Neuron (in vitro differentiated cells): ENCODE measurements around the gene LMNTD1.

Experiments used
- H2AFZ ChIP-seq: one replicate; pipeline ENCODE4 v1.6.1; 2013; ENCODE audit warnings: low read depth, mild to moderate bottlenecking, inconsistent platforms, low read length, moderate library complexity
- H3K27me3 ChIP-seq: one replicate; pipeline ENCODE4 v1.6.1; 2013; ENCODE audit warnings: low read length; ENCODE audit not compliant: insufficient read depth
- H3K36me3 ChIP-seq: one replicate; pipeline ENCODE4 v1.6.1; 2013; ENCODE audit warnings: low read length; ENCODE audit not compliant: insufficient read depth
- H3K4me1 ChIP-seq: one replicate; pipeline ENCODE4 v1.6.1; 2013; ENCODE audit warnings: low read length; ENCODE audit not compliant: insufficient read depth
- H3K4me3 ChIP-seq: 2 replicates; pipeline ENCODE4 v1.5.1; 2013; ENCODE audit warnings: mild to moderate bottlenecking, low read length, moderate library complexity
- H3K9me3 ChIP-seq: one replicate; pipeline ENCODE4 v1.6.1; 2013; ENCODE audit warnings: low read length

Gene LMNTD1

GRCh38 chr12:25459541-25459951 is 93.5 kb downstream of the LMNTD1 start:
- no peaks in the 10 kb centered on the region for H3K27me3 ChIP-seq
- no peak overlapping the region for H2AFZ ChIP-seq
- H3K4me3 ChIP-seq: no peak overlapping the region
- no peaks in the 10 kb centered on the region for H3K4me1 ChIP-seq
- no peaks in the 10 kb centered on the region for H3K36me3 ChIP-seq
- no peaks in the 10 kb centered on the region for H3K9me3 ChIP-seq

- no peaks in the 10 kb centered on the region for H3K27me3 ChIP-seq
- no peaks in the 10 kb centered on the region for H3K36me3 ChIP-seq
- no peak overlapping the region for H2AFZ ChIP-seq
- no peaks in the 10 kb centered on the region for H3K4me1 ChIP-seq
- no peak overlapping the region for H3K4me3 ChIP-seq
- H3K9me3 ChIP-seq: no peaks in the 10 kb centered on the region
Observed at GRCh38 chr12:25458047-25458552, 95.0 kb downstream of the LMNTD1 start.

DNA sequence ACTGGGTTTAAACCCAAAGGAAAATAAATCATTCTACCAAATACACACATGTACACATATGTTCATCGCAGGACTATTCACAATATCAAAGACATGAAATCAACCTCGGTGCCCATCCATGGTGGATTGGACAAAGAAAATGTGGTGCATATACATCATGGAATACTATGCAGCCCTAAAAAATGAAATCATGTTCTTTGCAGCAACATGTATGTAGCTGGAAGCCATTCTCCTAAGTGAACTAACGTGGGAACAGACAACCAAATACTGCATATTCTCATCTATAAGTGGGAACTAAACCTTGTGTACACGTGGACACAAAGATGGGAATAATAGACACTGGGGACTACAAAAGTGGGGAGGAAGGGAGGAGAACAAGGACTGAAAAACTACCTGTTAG is 96.6 kb downstream of the LMNTD1 start:
- Histone ChIP-seq H2AFZ (no peak overlapping the region), H3K4me1 (no peaks in the 10 kb centered on the region), H3K4me3 (no peak overlapping the region), H3K27me3 (no peaks in the 10 kb centered on the region), H3K9me3 (no peaks in the 10 kb centered on the region), H3K36me3 (no peaks in the 10 kb centered on the region)

DNA sequence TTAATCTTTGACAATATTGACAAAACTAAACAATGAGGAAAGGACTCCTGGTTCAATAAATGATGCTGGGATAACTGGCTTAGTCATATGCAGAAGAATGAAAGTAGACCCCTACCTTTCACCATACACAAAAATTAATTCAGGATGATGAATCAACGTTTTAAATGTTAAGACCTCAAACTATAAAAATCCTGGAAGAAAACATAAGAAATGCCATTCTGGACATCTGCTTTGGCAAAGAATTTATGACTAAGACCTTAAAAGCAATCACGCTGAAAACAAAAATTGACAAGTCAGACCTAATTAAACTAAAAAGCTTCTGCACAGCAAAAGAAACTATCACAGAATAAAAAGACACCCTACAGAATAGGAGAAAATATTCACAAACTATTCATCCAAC is 97.4 kb downstream of the LMNTD1 start:
- Histone ChIP-seq H3K36me3 (no peaks in the 10 kb centered on the region), H3K4me3 (no peak overlapping the region), H3K27me3 (no peaks in the 10 kb centered on the region), H2AFZ (no peak overlapping the region), H3K9me3 (no peaks in the 10 kb centered on the region), H3K4me1 (no peaks in the 10 kb centered on the region)

DNA sequence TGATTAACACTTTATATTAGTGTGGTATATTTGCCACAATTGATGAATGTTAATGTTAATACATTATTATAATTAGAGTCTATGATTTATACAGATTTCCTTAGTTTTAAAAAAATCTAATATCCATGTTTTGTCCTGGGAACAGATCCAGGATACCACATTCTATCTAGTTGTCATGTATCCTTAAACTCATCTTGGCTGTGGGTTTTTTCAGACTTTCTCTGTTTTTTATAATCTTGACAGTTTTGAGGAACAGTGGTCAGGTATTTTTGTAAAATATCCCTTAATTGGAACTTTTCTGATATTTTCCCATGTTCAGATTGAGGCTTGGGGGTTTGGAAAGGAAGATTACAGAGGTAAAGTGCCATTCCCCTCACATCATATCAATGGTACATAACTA is 104.1 kb downstream of the LMNTD1 start:
- Histone ChIP-seq H3K4me1 (no peaks in the 10 kb centered on the region), H3K27me3 (no peaks in the 10 kb centered on the region), H3K36me3 (no peaks in the 10 kb centered on the region), H3K4me3 (no peak overlapping the region), H3K9me3 (no peaks in the 10 kb centered on the region), H2AFZ (no peak overlapping the region)

GRCh38 chr12:25447046-25447445 is 106.0 kb downstream of the LMNTD1 start:
- H2AFZ ChIP-seq: no peak overlapping the region
- no peaks in the 10 kb centered on the region for H3K9me3 ChIP-seq
- H3K4me3 ChIP-seq: no peak overlapping the region
- no peaks in the 10 kb centered on the region for H3K4me1 ChIP-seq
- H3K36me3 ChIP-seq: no peaks in the 10 kb centered on the region
- H3K27me3 ChIP-seq: no peaks in the 10 kb centered on the region

GRCh38 chr12:25438638-25439037 is 114.4 kb downstream of the LMNTD1 start:
- no peak overlapping the region for H3K4me3 ChIP-seq
- no peaks in the 10 kb centered on the region for H3K4me1 ChIP-seq
- H3K27me3 ChIP-seq: no peaks in the 10 kb centered on the region
- no peaks in the 10 kb centered on the region for H3K36me3 ChIP-seq
- H2AFZ ChIP-seq: no peak overlapping the region
- no peaks in the 10 kb centered on the region for H3K9me3 ChIP-seq

- no peaks in the 10 kb centered on the region for H3K27me3 ChIP-seq
- no peaks in the 10 kb centered on the region for H3K36me3 ChIP-seq
- no peaks in the 10 kb centered on the region for H3K4me1 ChIP-seq
- H2AFZ ChIP-seq: no peak overlapping the region
- no peaks in the 10 kb centered on the region for H3K9me3 ChIP-seq
- H3K4me3 ChIP-seq: no peak overlapping the region
Observed at GRCh38 chr12:25436206-25437030, 116.7 kb downstream of the LMNTD1 start.

DNA sequence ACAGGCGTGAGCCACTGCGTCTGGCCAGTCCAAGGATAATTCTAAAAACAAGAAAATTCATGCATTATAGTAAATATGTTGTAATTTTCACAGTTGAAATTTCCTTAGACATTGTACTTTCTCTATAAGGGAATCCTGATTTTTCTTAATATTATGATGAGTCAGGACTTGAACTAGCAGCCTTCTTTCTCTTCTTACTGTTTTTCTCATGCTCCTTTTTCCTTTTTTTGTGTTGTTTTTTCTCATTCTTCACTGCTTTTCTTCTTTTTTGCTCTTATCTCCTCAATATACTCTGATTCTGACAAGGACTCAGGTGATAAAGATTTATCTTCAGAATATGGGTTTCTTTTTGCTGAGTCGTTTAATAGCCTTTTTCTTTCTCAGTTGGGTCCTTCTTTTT is 117.7 kb downstream of the LMNTD1 start:
- no peaks in the 10 kb centered on the region for H3K27me3 ChIP-seq
- H2AFZ ChIP-seq: no peak overlapping the region
- no peak overlapping the region for H3K4me3 ChIP-seq
- H3K9me3 ChIP-seq: no peaks in the 10 kb centered on the region
- H3K4me1 ChIP-seq: no peaks in the 10 kb centered on the region
- H3K36me3 ChIP-seq: no peaks in the 10 kb centered on the region

DNA sequence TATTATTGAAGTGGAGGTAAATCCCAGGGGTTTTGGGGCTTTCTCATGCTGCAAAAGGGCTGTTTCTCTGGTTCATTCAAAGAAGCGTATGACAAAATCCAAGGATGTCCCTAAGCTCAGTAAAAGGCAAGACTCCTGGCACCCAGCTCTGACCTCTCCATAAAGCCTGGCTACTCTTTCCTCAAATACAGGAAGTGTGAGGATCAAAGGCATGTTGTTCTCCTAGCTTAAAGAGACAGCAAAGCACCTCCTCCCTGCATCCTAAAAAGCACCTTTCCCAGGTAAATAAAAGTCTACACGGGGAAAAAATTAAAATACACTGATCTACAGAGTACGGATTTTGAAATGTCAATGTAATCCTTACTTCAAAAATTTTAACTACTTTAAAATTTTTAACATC is 118.6 kb downstream of the LMNTD1 start:
- Histone ChIP-seq H3K4me3 (no peak overlapping the region), H3K27me3 (no peaks in the 10 kb centered on the region), H3K36me3 (no peaks in the 10 kb centered on the region), H2AFZ (no peak overlapping the region), H3K4me1 (no peaks in the 10 kb centered on the region), H3K9me3 (no peaks in the 10 kb centered on the region)

DNA sequence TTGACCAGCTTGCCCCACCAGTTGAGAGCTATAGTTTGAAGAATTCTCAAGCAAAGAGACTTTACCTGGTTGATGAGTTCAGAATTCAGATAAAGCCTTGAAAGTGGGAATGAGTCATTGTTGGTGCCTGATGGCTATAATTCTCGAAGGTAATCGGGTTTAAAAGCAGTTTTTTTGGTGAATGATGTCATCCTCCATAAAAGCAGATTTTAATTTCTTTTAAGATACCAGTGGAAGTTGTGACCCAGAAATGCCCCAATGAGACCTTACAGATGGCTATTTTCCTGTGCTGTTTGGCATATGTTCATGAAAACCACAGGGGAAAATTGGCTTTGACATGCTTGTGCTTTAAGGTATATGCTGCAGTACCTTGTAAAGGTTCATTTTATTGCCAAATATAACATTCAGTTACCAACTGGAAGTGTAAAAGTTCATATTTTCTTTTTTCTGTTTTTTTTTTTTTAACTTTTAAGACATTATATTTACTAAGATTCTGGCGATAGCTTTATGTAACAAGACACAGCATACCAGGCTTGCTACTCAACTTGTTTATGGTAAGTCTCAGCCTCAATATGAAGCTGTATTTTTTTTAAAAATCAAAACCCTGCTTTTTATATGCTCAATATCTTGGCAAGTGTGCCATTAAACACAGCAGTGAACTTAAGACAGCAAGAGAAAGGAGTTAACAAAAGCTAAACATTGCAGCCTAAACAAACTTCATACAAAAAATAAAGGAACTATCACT is 119.3 kb downstream of the LMNTD1 start:
- Histone ChIP-seq H2AFZ (no peak overlapping the region), H3K4me1 (no peaks in the 10 kb centered on the region), H3K36me3 (no peaks in the 10 kb centered on the region), H3K27me3 (no peaks in the 10 kb centered on the region), H3K4me3 (no peak overlapping the region), H3K9me3 (no peaks in the 10 kb centered on the region)

DNA sequence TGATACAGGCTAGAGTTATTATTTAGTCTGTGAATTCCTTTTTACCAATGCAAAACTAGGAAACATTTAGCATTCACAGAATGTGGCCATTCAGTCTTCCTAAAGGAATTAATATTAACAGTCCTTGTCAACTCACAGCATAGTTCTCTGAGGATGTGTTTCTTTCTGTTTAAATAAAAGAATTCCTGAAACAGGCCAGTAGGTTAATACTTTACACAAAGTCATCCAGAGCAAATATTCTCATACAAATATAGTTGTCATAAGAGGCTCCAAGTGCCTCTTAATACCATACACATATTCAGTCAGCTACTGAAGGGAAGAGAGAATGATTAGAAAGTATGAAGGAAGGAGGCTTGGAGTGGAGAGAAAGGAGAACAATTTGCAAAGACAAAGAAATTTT is 120.1 kb downstream of the LMNTD1 start:
- Histone ChIP-seq H3K36me3 (no peaks in the 10 kb centered on the region), H3K9me3 (no peaks in the 10 kb centered on the region), H3K4me3 (no peak overlapping the region), H2AFZ (no peak overlapping the region), H3K4me1 (no peaks in the 10 kb centered on the region), H3K27me3 (no peaks in the 10 kb centered on the region)

DNA sequence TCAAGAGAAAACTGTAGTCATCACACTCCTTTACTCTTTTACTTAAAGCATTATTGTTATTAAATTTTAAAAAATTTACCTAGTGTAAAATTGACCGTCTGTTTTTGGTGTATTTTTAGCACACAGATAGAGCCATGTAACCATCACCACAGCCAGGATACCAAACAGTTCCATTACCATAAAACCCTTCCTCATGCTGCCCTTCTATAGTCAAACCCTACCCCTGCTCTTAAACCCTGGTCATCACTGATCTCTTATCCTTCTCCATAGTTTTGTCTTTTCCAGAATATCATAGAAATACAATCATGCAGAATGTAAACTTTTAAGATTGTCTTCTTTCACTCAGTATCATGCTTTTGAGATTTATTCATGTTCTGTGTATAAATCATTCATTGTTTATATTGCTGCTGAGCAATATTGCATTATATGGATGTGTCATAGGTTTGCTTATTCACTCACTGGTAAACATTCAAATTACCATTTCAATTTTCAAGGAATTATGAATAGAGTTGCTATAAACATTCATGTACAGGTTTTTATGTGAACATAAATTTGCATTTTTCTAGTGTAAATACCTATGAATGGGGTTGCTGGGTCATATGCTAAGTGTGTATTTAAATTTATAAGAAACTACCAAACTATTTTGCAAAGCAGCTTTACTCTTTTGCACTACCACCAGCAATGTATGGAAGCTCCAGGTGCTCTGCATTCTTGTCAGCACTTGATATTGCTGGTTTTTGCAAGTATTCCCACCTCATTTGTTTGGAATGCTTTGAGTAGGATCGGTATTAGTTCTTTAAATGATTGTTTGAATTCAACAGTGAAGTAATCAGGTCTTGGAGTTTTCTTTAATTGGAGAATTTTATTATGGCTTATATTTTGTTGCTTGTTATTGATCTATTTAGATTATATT is 125.5 kb downstream of the LMNTD1 start:
- Histone ChIP-seq H2AFZ (no peak overlapping the region), H3K27me3 (no peaks in the 10 kb centered on the region), H3K4me1 (no peaks in the 10 kb centered on the region), H3K4me3 (no peak overlapping the region), H3K9me3 (no peaks in the 10 kb centered on the region), H3K36me3 (no peaks in the 10 kb centered on the region)
